GM21717 (cell line): ENCODE data around the gene BMPR1A.
"Not testable (repeated sequence)": the region's sequence is repeated elsewhere in the genome, so short reads cannot be mapped to it uniquely, and the experiment has no call there.

ENCODE experiments used
- ATAC-seq: cut with Tn5 transposase; IDR thresholded peaks from one replicate; pipeline ENCODE4 v1.9.1; 2021; ENCODE audit warnings: mild to moderate bottlenecking, moderate library complexity; ENCODE audit not compliant: unreplicated experiment

The BMPR1A gene

GRCh38 chr10:86729677-86730076, 26.7 kb upstream of the BMPR1A start:
- no peak for ATAC-seq

DNA sequence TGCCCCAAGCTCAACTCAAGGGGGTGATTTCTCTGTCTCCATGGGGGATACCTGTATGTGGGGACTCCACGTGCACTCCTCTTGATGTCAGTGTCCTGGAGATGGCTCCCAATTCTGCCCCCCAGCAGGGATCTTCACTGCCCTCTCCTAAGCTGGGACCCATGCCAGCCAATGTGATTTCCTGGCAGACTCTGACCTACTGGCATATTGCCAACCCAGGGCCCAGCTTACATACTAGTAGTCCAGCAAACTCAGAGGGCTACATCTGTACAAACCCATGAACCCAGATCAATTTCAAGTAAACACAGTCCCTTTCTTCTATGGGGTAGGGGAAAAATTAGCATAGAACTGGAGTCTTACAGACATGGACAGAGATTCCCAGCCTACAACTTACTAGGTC, 26.2 kb upstream of the BMPR1A start:
- ATAC-seq: no peak

GRCh38 chr10:86732771-86733170, 23.6 kb upstream of the BMPR1A start:
- no peak for ATAC-seq

DNA sequence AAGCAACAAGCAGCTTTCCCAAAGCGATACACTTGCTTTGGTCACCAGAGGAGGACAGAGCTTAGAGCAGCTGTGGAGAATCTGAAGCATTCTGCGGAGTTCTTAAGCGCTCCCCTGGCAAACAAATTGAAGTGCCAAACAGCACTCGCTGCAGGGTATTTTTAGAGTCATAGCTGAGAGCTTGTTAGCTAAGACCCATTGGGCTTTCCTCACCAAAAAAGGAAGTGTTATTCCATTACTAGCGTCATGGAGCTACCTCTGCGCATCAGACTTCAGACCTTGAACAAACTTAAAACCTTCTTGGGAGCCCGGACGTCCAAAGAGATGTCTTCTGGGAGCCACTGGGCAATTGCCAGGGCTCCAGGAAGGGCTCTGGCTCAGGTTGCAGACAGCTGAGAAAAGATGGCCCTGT, 23.2 kb upstream of the BMPR1A start:
- ATAC-seq: no peak

DNA sequence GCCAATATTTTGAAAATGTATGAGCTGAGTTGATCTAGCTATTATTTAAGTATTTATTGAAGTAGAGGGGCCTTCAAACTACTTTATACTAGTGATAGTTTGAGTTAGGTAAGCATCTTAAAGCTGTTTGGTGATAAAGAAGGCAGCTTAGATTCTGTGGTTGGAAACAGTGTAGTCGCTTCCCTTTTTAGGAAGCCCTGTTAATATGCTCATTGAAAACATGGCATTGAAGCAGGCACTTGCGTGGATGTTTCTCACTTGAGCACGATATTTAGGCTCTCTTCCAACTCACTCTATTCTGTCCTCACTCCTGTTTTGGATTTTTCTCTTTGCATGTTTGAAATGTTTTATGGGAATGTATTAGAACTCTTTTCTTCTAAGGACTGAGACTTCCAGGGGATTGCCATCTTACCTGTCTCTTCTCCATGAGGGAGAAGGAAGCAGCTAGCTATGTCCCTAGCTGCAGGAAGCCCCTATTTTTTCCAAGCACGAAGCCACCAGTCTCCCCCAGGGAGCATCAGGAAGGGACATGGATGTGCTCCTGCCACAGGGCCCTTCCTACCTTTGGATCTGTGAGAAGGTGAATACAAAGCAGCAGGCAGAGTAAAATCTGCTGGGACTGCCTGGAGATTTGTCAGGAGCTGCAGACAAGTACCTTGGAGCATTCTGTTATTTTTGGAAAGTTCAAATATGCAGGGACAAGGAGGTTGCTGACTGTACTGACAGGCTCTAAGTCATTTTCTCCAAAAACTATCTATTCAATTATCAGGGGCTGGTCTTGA, 22.0 kb upstream of the BMPR1A start:
- ATAC-seq: peak; percentile 44

DNA sequence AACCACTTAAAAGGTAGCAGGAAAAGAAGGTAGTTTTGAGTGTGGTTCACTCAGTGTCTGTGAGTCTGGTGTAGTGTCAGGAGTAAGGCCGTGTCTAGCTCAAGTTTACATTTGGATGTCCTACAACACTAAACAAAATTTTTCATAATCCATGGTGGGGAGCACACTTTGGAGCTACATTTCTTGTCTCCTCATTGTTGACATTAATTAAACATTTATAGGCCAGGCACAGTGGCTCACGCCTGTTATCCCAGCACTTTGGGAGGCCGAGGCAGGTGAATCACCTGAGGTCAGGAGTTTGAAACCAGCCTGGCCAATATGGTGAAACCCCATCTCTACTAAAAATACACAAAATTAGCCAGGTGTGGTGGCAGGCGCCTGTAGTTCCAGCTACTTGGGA, 21.1 kb upstream of the BMPR1A start:
- not testable (repeated sequence) for ATAC-seq

DNA sequence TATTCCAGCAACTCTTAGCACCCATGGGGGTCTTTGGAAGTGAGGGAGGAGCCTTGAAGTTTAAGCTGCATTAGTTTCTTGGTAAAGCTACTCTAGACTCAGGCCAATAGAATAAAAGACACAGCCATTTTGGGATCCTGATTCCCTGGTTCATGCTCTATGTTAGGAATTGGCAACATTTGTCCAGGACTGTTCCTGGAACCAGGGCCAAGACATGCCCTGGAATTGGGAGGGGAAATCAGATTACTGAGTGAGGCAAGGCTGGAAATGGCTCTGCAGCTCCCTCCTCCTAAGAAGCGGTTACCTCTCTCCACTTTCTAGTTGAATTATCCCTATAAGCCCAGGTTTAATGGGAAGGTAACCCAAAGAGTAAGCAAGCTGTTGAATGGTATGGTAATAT, 14.2 kb upstream of the BMPR1A start:
- no peak for ATAC-seq

GRCh38 chr10:86744067-86744725, 12.2 kb upstream of the BMPR1A start:
- no peak for ATAC-seq

- no peak for ATAC-seq
These were observed 8.4 kb upstream of the BMPR1A start for GRCh38 chr10:86747796-86748581.

DNA sequence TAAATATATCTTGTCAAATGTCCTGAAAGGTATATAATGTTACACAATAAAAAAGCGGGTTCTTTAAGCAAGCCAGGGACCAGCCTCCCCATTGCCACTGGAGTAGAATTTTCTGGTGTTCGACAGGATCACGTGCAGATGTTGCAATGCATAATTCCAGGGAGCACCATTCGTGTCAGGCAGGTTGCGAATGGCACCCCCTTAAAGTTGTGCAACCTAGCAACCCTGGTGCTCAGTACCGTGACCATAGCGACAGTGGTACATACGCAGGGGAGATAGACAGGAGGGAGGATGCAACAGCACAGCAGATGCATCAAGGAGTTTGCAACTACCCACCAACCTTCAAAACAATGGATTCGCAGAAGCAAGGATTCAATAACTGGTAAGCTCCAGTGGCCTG, 6.6 kb upstream of the BMPR1A start:
- no peak for ATAC-seq

- ATAC-seq: no peak
These were observed 4.9 kb upstream of the BMPR1A start for GRCh38 chr10:86751477-86751876.

GRCh38 chr10:86752311-86752710, 4.1 kb upstream of the BMPR1A start:
- ATAC-seq: no peak

- ATAC-seq: no peak
These were observed 3.4 kb upstream of the BMPR1A start for GRCh38 chr10:86753051-86753450.

- no peak for ATAC-seq
These were observed 2.6 kb upstream of the BMPR1A start for GRCh38 chr10:86753638-86754434.

DNA sequence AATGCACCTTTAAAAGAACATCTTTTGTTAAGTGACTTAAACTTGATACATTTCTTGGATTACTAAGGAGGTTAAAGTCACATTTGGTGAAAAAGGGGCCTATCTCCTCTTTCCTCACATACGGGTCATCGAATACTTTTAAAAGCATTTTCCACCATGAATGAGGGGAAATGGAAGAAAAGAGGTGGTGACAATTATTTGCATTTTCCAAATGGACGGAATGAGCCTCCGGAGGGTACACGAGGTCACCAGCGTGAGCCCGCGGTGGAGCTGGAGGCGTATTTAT, 1.0 kb upstream of the BMPR1A start:
- no peak for ATAC-seq

- ATAC-seq: peak; percentile 74
These were observed 494 bp upstream of the BMPR1A start for GRCh38 chr10:86755740-86756510.

DNA sequence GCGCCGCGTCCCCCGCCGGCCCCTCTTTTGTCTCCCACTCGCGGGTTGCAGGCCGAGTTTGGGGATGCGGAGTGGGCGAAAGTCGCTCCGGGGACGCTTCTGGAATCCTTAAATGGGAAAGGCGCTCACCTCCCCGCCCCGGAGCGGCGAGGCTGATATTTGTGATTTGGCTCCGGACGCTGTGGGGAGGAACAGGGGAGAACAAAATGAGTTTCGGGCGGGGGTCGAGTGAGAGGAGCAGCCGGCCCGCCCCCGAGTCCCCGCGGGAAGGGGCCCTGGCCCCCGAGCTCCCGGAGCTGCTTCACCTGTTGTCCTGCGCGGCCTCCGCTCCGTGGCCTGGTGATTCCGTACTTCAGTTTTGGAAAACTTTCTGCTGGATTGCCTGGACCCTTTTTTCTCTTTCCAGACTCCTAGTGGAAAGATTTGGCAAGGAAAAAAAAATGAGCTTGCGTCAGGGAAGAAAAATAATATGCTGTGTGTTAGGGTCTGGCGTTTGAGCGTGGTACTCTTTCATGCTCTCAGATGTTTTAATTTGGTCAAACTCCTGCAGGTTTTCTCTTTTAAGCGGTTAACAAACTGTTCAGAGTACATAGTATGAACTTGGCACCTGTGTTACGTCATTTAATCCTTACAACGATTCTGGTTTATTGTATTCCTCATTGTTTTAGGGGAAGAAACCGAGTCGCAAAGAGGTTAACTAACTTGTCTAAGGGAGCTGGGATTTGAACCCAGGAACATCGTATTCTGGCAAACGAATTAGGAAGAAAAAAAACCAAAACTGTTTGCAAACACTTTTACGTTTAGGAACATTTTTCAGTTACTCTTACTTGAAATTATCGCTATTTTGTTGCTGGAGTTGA, 924 bp downstream of the BMPR1A start:
- peak; percentile 7 for ATAC-seq

DNA sequence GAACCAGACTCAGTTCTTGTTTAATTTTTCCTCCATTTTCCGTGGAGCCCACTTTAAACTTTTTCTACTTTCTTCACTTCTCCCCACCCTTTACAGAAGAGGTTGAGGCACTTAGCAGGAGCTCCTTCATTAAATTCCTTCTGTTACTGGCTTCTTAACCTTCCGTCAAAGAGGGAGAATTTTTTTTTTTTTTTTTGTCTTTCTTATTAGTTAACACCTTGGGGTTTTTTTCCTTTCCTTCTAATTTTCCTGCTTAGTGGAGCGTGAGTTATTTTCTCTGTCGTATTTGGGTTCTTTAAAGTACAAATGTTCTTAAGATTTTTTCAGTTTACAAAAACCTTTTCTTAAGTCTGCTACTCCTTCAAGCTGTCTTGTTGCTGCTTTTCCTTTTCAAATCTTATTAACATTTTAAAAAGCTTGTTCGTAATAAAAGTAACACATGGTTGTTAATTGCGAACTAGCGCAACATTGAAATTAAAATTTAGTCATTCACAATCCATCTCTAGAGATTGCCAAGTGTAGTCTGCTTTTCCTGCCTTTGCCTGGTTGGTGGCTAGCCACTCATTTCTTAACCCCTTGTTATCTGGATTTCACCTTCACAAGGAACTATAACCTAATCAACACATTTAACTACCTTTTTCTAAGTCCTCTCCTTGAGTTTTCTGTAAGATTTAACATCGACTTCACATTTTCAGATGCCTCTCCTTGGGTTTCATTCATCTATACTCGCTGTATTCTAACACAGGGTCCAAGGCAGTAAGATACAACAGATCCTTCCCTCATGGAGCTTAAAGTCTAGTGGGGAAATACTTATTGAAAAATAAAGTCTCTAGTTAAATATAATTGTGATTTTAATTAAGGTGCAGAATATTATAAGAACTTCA, 2.0 kb downstream of the BMPR1A start:
- ATAC-seq: no peak
